GM12878 (cell line): Measurements from ENCODE around the gene TTC8. TPM values are rescaled to one million over a fixed set of nuclear protein-coding genes. Genes with fewer than 3 reads are reported as not detected.

Source experiments
- JUNB ChIP-seq: IDR thresholded peaks from 2 replicates; pipeline ENCODE4 v1.6.1; 2016; ENCODE audit warnings: antibody characterized with exemption, mild to moderate bottlenecking
- PRDM15 ChIP-seq: fragments of 450-650 bp; formaldehyde crosslinking; IDR thresholded peaks from 2 replicates; pipeline ENCODE4 v1.4.0; 2020; ENCODE audit warnings: mild to moderate bottlenecking, moderate library complexity
- TARDBP ChIP-seq: IDR thresholded peaks from 2 replicates; pipeline ENCODE4 v1.6.1; 2016; ENCODE audit warnings: borderline replicate concordance
- TCF12 ChIP-seq: IDR thresholded peaks from 2 replicates; pipeline ENCODE4 v1.6.1; 2011; ENCODE audit warnings: low read depth, mild to moderate bottlenecking, low read length
- TCF7 ChIP-seq: IDR thresholded peaks from 2 replicates; pipeline ENCODE4 v1.6.1; 2014; ENCODE audit warnings: antibody characterized with exemption, borderline replicate concordance
- polyA plus RNA-seq, 11 experiments: library from polyadenylated mRNA; depleted of rRNA in 4 of 11; unstranded in 6 of 11; stranded (reverse) in 5 of 11; fragments of >200 nt; fragmentation: Nextera tagmentation in 4 of 11; fragmentation: Illumina TruSeq in 1 of 11; extraction: Ambion mirVana in 4 of 11; extraction: Trizol in 1 of 11; gene quantifications; 1 replicate in 1 of 11; 2 replicates in 10 of 11; pipeline versions ENCODE4 v1.2.1 to v1.2.3, GENCODE V29; 2011 to 2016; ENCODE audit warnings: inconsistent platforms in 2 of 11, missing spikeins in 2 of 11, low read depth in 1 of 11
- total RNA-seq, 4 experiments: library from RNA; depleted of rRNA in 3 of 4; stranded (reverse); fragments of >200 nt in 3 of 4; fragmentation: Illumina TruSeq in 1 of 4; extraction: Trizol in 1 of 4; gene quantifications; 2 replicates each; pipeline versions ENCODE4 v1.2.1 to v1.2.3, GENCODE V29; 2013 to 2021
- TF ChIP-seq, protein P1 (sequence below): IDR thresholded peaks from 2 replicates; pipeline ENCODE4 v1.6.1; 2012; ENCODE audit warnings: mild to moderate bottlenecking, low read depth, low read length

TTC8 gene
- total and polyA plus RNA-seq, 10 of the 15 experiments (the other 5 are each of a cell fraction or from before 2014, with no cell fraction given) = 1.5 to 4.6 (median 2.5) TPM

GRCh38 chr14:88829685-88830302 is 5.3 kb downstream of the TTC8 start (continued):
- TF ChIP-seq PRDM15 (CRISPR knock-in tag) (no peak), TCF12 (no peak), TARDBP (no peak), TCF7 (no peak), JUNB (no peak)
- TF ChIP-seq, protein P1, sequence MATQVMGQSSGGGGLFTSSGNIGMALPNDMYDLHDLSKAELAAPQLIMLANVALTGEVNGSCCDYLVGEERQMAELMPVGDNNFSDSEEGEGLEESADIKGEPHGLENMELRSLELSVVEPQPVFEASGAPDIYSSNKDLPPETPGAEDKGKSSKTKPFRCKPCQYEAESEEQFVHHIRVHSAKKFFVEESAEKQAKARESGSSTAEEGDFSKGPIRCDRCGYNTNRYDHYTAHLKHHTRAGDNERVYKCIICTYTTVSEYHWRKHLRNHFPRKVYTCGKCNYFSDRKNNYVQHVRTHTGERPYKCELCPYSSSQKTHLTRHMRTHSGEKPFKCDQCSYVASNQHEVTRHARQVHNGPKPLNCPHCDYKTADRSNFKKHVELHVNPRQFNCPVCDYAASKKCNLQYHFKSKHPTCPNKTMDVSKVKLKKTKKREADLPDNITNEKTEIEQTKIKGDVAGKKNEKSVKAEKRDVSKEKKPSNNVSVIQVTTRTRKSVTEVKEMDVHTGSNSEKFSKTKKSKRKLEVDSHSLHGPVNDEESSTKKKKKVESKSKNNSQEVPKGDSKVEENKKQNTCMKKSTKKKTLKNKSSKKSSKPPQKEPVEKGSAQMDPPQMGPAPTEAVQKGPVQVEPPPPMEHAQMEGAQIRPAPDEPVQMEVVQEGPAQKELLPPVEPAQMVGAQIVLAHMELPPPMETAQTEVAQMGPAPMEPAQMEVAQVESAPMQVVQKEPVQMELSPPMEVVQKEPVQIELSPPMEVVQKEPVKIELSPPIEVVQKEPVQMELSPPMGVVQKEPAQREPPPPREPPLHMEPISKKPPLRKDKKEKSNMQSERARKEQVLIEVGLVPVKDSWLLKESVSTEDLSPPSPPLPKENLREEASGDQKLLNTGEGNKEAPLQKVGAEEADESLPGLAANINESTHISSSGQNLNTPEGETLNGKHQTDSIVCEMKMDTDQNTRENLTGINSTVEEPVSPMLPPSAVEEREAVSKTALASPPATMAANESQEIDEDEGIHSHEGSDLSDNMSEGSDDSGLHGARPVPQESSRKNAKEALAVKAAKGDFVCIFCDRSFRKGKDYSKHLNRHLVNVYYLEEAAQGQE = no peak
- TF ChIP-seq, all 136 proteins: peak for 0
